ENCODE measurements around the gene TMEM184B.

DNA sequence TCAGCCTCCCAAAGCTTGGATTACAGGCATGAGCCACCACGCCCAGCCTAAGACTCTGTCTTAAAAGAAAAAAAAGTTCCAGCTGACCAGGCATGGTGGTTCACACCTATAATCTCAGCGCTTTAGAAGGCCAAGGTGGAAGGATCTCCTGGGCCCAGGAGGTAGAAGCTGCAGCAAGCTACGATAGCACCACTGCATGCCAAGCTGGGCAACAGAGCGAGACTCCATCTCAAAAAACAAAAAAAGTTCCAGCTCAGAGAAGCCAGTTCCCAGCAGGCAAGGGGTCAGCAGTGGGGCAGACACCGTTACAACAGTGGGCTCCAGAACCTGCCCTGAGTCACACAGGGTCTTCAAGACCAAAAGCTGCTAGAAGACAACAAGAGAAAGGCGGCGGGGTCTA lies 3.3 kb downstream of the TMEM184B start:
- TF ChIP-seq, protein P1, sequence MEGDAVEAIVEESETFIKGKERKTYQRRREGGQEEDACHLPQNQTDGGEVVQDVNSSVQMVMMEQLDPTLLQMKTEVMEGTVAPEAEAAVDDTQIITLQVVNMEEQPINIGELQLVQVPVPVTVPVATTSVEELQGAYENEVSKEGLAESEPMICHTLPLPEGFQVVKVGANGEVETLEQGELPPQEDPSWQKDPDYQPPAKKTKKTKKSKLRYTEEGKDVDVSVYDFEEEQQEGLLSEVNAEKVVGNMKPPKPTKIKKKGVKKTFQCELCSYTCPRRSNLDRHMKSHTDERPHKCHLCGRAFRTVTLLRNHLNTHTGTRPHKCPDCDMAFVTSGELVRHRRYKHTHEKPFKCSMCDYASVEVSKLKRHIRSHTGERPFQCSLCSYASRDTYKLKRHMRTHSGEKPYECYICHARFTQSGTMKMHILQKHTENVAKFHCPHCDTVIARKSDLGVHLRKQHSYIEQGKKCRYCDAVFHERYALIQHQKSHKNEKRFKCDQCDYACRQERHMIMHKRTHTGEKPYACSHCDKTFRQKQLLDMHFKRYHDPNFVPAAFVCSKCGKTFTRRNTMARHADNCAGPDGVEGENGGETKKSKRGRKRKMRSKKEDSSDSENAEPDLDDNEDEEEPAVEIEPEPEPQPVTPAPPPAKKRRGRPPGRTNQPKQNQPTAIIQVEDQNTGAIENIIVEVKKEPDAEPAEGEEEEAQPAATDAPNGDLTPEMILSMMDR (IDR thresholded peaks at IDR 0.05) = no peak
- TF ChIP-seq POLR2A (IDR thresholded peaks at IDR 0.05) = no peak
